Small intestine (tissue), 16 donors: Measurements from ENCODE around the gene GAGE12G. TPM values are rescaled to one million over a fixed set of nuclear protein-coding genes. Genes with fewer than 3 reads are reported as not detected.
"Not testable (repeated sequence)": the region's sequence is repeated elsewhere in the genome, so short reads cannot be mapped to it uniquely, and the experiment has no call there.

Experiments
- DNase-seq, 2 donors: peaks; one replicate each; pipeline versions ENCODE4 v3.0.0 to v3.0.0-alpha.2; 2013
- FAIRE-seq: peaks from 2 replicates; lab custom pipeline; 2012; peaks lifted over from hg19 to GRCh38; lab: Jason Lieb, UNC
- H3K27ac ChIP-seq, 3 donors: one replicate each; pipeline ENCODE4 v1.5.1; 2013; ENCODE audit warnings: low read length in 2 of 3, mild to moderate bottlenecking in 2 of 3, control low read depth in 1 of 3, inconsistent platforms in 1 of 3, low read depth in 1 of 3, moderate library complexity in 1 of 3
- H3K27me3 ChIP-seq, 3 donors: one replicate each; pipeline ENCODE4 v1.6.1; 2013; ENCODE audit warnings: low read length in 3 of 3, inconsistent platforms in 1 of 3; ENCODE audit not compliant: control insufficient read depth in 3 of 3, insufficient read depth in 3 of 3
- H3K36me3 ChIP-seq, 3 donors: one replicate each; pipeline ENCODE4 v1.6.1; 2013; ENCODE audit warnings: low read length in 3 of 3, inconsistent platforms in 1 of 3, low read depth in 1 of 3, mild to moderate bottlenecking in 1 of 3, moderate library complexity in 1 of 3; ENCODE audit not compliant: control insufficient read depth in 3 of 3, insufficient read depth in 2 of 3
- H3K4me1 ChIP-seq, 3 donors: one replicate each; pipeline ENCODE4 v1.6.1; 2013; ENCODE audit warnings: low read length in 2 of 3, inconsistent platforms in 1 of 3, low read depth in 1 of 3, mild to moderate bottlenecking in 1 of 3, moderate library complexity in 1 of 3; ENCODE audit not compliant: control insufficient read depth in 3 of 3, insufficient read depth in 2 of 3
- H3K4me3 ChIP-seq, 3 donors: one replicate each; pipeline ENCODE4 v1.5.1; 2013; ENCODE audit warnings: low read length in 3 of 3, control low read depth in 1 of 3, inconsistent platforms in 1 of 3, low read depth in 1 of 3, mild to moderate bottlenecking in 1 of 3, moderate library complexity in 1 of 3
- H3K9me3 ChIP-seq, 2 donors: one replicate each; pipeline ENCODE4 v1.6.1; 2013; ENCODE audit warnings: low read depth in 1 of 2, low read length in 1 of 2; ENCODE audit not compliant: control insufficient read depth in 2 of 2, insufficient read depth in 1 of 2
- WGBS, 3 donors: extraction: QIAGEN DNeasy Blood & Tissue Kit; methylation state at CpG; one replicate each; pipeline ENCODE4 v1.1.7; 2013; 5-methylcytosine and 5-hydroxymethylcytosine counted together
- long read RNA-seq, 10 donors: transcript quantifications; one replicate each; lab custom pipeline, GENCODE V29; 2026
- polyA plus RNA-seq, 4 donors: library from polyadenylated mRNA; stranded (reverse) in 3 of 4; unstranded in 1 of 4; fragments of 200-250 nt in 3 of 4; fragments of 120-200 nt in 1 of 4; gene quantifications; one replicate each; pipeline versions ENCODE4 v1.2.1 to v1.2.3, GENCODE V29; 2013
- donor health status: healthy with polysubstance abuse.
- donor health status: control.
- donor health status: control.
- donor health status: Bipolar disorder and iron deficiency.
- donor health status: healthy.

Gene GAGE12G
- not detected for polyA plus RNA-seq
- long read RNA-seq, donor 1, result 0 reads
- long read RNA-seq, donor 2, result 0 reads
- long read RNA-seq, donor 3, result 0 reads
- long read RNA-seq, donor 4, result 0 reads
- long read RNA-seq, donor 5, result 0 reads
- long read RNA-seq, donor 6, result 0 reads
- long read RNA-seq, donor 7, result 0 reads
- long read RNA-seq, donor 8, result 0 reads
- long read RNA-seq, donor 9, result 0 reads
- long read RNA-seq, donor 10, result 0 reads

GRCh38 chrX:49570100-49570499 is at the start of gene GAGE12G:
GAGE12G (plus strand) TSS chrX:49570400; CDS start chrX:49571555, 1,155 bp downstream.
- FAIRE-seq, DNase-seq, H3K36me3 ChIP-seq, H3K27ac ChIP-seq, H3K9me3 ChIP-seq, H3K27me3 ChIP-seq, H3K4me3 ChIP-seq, H3K4me1 ChIP-seq: not testable (repeated sequence)
- no CpG with 5 or more reads among the region's 16 CpGs for WGBS, 3 donors

GRCh38 chrX:49531877-49532276 is 38.3 kb upstream of the GAGE12G start, which contains the start of gene GAGE12C:
GAGE12C (plus strand) TSS chrX:49532177; CDS start chrX:49533332, 1,155 bp downstream.
- H3K27me3 ChIP-seq, FAIRE-seq, H3K4me1 ChIP-seq, H3K4me3 ChIP-seq, H3K36me3 ChIP-seq, H3K9me3 ChIP-seq, DNase-seq, H3K27ac ChIP-seq: not testable (repeated sequence)
- WGBS, 3 donors, result no CpG with 5 or more reads among the region's 16 CpGs

GRCh38 chrX:49541433-49541832 is 28.8 kb upstream of the GAGE12G start, which contains the start of gene GAGE12D:
GAGE12D (plus strand) TSS chrX:49541733; CDS start chrX:49542888, 1,155 bp downstream.
- FAIRE-seq, DNase-seq, H3K4me3 ChIP-seq, H3K36me3 ChIP-seq, H3K4me1 ChIP-seq, H3K9me3 ChIP-seq, H3K27ac ChIP-seq, H3K27me3 ChIP-seq: not testable (repeated sequence)
- no CpG with 5 or more reads among the region's 16 CpGs for WGBS, 3 donors

GRCh38 chrX:49550989-49551388 is 19.2 kb upstream of the GAGE12G start, which contains the start of gene GAGE12E:
GAGE12E (plus strand) TSS chrX:49551289; CDS start chrX:49552444, 1,155 bp downstream.
- not testable (repeated sequence) for H3K27ac ChIP-seq, H3K4me1 ChIP-seq, FAIRE-seq, H3K4me3 ChIP-seq, H3K27me3 ChIP-seq, H3K36me3 ChIP-seq, H3K9me3 ChIP-seq, DNase-seq
- WGBS, 3 donors, result no CpG with 5 or more reads among the region's 16 CpGs

GRCh38 chrX:49560542-49560941 is 9.7 kb upstream of the GAGE12G start, which contains the start of gene GAGE12F:
GAGE12F (plus strand) TSS chrX:49560842; CDS start chrX:49561997, 1,155 bp downstream.
- no CpG with 5 or more reads among the region's 16 CpGs for WGBS, 3 donors
- H3K9me3 ChIP-seq, H3K27ac ChIP-seq, FAIRE-seq, H3K27me3 ChIP-seq, DNase-seq, H3K4me3 ChIP-seq, H3K4me1 ChIP-seq, H3K36me3 ChIP-seq: not testable (repeated sequence)

- H3K4me3 ChIP-seq, H3K36me3 ChIP-seq, DNase-seq, H3K4me1 ChIP-seq, FAIRE-seq, H3K27me3 ChIP-seq, H3K27ac ChIP-seq, H3K9me3 ChIP-seq: not testable (repeated sequence)
- no CpG with 5 or more reads among the region's 11 CpGs for WGBS, 3 donors
Observed at GRCh38 chrX:49568728-49569127, 1.5 kb upstream of the GAGE12G start.

GRCh38 chrX:49569152-49569551 is 1.0 kb upstream of the GAGE12G start:
- not testable (repeated sequence) for H3K27ac ChIP-seq, H3K27me3 ChIP-seq, H3K4me3 ChIP-seq, H3K36me3 ChIP-seq, H3K9me3 ChIP-seq, H3K4me1 ChIP-seq, DNase-seq, FAIRE-seq
- no CpG with 5 or more reads among the region's 13 CpGs for WGBS, 3 donors

GRCh38 chrX:49579649-49580048 is 9.4 kb downstream of the GAGE12G start, which contains the start of gene GAGE12H:
GAGE12H (plus strand) TSS chrX:49579949; CDS start chrX:49581104, 1,155 bp downstream.
- H3K4me1 ChIP-seq, DNase-seq, H3K9me3 ChIP-seq, H3K4me3 ChIP-seq, H3K27ac ChIP-seq, FAIRE-seq, H3K36me3 ChIP-seq, H3K27me3 ChIP-seq: not testable (repeated sequence)
- WGBS, 3 donors, result no CpG with 5 or more reads among the region's 16 CpGs
